ENCODE data around the gene E4F1.

DNA sequence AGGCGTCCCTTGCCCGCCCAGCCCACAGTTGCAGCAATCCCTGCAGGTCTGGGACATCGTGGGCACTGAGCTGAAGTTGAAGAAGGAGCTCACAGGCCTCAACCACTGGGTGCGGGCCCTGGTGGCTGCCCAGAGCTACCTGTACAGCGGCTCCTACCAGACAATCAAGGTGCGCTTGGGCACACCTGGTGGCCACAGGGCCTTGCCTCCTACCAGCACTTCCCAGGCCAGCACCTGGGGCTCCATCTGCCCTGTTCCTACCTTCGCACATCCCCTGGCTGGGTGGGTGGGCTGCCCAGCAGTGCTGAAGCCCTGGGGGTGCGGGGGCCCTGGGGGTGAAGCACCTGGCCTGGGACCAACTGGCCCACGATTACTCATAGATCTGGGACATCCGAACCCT, 47.9 kb upstream of the E4F1 start:
- TF ChIP-seq EZH2 (IDR thresholded peaks at IDR 0.05; ENCODE audit: insufficient read depth, poor library complexity, severe bottlenecking) = no peak
- no peak for TF ChIP-seq EZH2phosphoT487 (IDR thresholded peaks at IDR 0.05; ENCODE audit: insufficient read depth, low read depth)
